Peyer's patch (tissue), 4 donors: ENCODE data around the gene SERINC5.

Source experiments
- CTCF ChIP-seq, 6 experiments: fragments of 450-650 bp in 4 of 6; fragments of 200-600 bp in 2 of 6; sonication (generic) in 1 of 6; IDR thresholded peaks; one replicate each; pipeline ENCODE4 v1.5.1; 2017 to 2019; ENCODE audit warnings: antibody characterized with exemption in 6 of 6, mild to moderate bottlenecking in 3 of 6, moderate library complexity in 1 of 6
- POLR2A ChIP-seq, 2 donors: fragments of 450-650 bp; IDR thresholded peaks; one replicate each; pipeline ENCODE4 v1.5.1; 2017; ENCODE audit warnings: antibody characterized with exemption in 2 of 2, mild to moderate bottlenecking in 2 of 2, moderate library complexity in 2 of 2

GRCh38 chr5:80116000-80116399 is 139.8 kb downstream of the SERINC5 start:
- TF ChIP-seq POLR2A (IDR thresholded peaks at IDR 0.05) = no peak
- TF ChIP-seq CTCF (IDR thresholded peaks at IDR 0.05) = no peak
